GM21737 (cell line): ENCODE results near the gene FETUB.
"Not testable (repeated sequence)": the region's sequence is repeated elsewhere in the genome, so short reads cannot be mapped to it uniquely, and the experiment has no call there.

Experiments
- ATAC-seq: cut with Tn5 transposase; IDR thresholded peaks from one replicate; pipeline ENCODE4 v1.9.1; 2021; ENCODE audit warnings: mild to moderate bottlenecking, moderate library complexity; ENCODE audit not compliant: unreplicated experiment

FETUB gene

DNA sequence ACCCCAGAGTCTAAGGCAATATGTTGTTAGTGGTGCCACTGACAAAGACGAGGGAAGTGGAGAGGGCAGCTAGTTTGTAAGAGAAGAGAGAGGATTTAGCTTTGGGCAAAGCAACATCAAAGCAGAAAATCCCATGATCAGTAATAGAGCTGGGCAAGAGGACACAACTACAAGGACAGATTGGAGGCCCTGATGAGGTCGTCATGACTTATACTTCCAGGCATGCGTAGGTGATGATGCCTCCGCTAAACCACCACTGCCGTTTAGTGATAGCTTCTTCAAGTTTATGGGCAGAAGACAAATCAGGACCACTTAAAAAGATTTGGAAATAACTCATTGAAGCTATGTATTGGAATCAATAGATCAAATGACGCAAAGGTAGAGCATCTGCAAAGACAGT is 28.2 kb downstream of the FETUB start:
- no peak for ATAC-seq

DNA sequence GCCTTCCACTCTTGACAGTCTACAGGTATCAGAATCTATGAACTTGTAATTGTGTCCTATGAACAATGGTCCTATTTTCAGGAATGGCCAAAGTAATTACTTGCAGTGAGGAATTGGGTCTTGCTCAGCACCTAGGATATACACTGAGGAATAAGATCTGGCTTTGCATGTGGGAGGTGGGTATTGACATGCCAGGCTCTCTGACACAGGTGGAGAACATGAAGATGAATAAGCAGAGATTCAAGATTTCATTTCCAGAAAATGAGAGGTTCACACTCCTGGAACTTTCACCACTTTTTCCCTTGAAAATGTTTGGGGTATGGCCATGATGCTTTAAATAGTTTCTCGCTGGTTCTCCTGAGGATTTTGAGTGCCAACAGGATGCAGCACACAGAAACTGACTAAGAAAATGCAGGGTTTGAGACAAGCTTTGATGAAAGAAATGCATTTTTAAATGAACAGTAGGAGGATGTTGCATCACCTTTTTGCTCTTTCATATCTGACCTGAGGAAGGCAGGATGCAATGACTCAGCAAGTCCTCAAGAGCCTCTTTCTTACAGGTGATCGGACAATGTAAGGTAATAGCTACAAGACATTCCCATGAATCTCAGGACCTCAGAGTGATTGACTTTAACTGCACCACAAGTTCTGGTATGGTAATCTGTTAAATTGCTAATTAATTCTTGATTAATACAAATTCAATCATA is 29.3 kb downstream of the FETUB start:
- no peak for ATAC-seq

DNA sequence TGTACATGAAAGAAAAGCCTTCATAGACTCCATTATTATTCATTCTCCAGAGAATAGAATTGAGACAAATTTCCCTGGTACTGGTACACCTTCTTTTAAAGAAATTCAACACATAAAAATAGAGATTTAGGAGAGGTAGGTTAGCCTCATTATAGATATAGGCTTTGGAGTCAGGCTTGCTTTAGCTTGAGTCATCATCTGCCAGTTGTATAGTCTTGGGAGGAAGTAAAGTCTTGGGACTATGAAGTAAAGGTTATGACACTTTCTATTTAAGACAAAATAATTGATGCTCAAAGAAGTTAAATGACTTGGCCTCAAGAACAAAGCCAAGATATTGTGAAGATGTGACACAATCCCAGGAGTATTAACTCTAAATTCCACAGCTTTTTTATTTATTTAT is 30.0 kb downstream of the FETUB start:
- no peak for ATAC-seq

DNA sequence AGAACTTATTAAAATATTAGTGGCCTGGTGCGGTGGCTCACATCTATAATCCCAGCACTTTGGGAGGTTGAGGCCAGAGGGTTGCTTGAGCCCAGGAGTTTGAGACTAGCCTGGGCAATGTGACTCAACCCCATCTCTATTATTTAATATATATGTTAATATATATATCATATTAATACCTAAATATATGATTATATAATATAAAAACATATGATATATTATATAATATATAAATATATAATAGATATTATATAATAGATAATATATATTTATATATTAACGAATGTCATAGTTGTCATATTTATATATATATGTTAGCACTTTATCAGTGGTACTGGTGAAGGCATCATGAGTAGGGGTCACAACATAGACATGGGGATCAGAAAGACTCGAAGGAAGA is 30.9 kb downstream of the FETUB start:
- ATAC-seq, result no peak

DNA sequence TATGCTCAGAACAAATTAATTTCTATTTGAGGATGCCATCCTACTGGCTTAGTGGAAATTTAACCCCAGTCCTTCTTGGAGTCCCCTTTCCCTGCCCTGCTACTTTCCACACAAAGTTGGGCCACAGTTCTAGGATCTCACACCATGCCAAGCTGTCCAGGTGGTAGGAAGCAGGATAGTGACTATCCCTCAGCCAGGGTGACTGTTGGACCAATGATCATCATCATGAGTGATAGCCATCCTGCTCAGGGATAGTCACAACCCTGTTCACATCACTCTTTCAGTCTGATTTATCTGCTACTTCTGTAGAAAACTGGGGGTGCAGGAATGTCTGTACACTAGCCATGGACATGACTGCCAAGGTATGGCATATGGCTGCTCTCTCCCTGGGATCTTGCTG is 38.4 kb downstream of the FETUB start:
- no peak for ATAC-seq

DNA sequence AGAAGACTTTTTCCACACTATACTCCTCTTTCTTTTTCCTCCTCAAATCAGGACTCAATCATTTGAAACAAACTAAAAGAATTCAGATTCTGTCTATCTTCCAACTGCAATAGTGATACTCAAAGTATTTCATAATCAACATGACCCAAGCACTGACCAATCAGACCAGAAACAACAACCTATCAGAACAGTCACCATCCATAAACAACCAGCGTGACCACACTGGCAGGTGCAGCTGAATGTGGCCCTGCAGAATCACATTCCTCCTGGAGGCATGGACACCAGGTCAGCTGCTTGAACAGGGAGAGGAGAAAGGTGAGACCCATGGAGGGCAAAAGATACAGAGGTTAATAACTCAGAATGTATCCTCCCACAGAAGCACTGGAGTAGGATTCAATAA is 39.0 kb downstream of the FETUB start:
- ATAC-seq, result no peak

DNA sequence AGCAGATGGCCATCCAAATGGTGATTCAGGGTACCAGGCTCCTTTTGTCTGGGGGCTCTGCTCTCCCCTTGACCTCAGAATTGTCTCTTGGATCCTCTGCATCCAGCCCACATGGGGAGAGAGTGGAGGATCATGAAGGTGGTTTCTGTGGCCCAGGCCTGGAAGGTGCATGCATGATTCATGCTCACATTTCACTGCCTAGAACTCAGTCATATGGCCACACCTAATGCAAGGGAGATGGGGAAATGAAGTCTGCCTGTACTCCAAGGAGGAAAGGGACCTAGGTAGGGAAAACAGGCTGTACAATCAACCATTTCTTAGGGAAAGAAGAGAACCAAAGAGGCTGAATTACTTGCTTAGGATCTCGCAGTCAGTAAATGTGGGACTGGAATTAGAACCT is 40.7 kb downstream of the FETUB start:
- no peak for ATAC-seq

GRCh38 chr3:186682812-186683211 is 42.6 kb downstream of the FETUB start:
- ATAC-seq, result no peak

DNA sequence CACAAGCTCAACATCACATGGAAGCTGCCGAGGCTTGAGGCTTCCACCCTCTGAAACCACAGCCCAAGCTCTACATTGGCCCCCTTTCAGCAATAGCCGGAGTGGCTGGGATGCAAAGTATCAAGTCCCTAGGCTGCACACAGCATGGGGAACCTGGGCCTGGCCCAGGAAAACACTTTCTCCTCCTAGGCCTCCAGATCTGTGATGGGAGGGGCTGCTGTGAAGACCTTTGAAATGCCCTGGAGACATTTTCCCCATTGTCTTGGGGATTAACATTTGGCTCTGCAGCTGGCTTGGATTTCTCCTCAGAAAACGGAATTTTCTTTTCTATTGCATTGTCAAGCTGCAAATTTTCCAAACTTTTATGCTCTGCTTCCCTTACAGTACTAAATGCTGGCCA is 43.8 kb downstream of the FETUB start:
- ATAC-seq, result no peak

DNA sequence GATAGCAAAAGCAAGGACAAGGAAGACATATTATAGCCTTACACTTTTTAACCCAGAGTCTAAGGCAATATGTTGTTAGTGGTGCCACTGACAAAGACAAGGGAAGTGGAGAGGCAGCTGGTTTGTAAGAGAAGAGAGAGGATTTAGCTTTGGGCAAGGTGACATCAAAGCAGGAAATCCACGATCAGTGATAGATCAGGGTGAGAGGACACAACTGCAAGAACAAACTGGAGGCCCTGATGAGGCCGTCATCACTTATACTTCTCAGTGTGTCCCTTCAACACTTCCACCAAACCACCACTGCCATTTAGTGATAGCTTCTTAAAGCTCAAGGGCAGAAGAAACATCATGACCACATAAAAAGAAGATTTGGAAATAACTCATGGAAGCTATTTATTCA is 46.3 kb downstream of the FETUB start:
- ATAC-seq, result not testable (repeated sequence)

DNA sequence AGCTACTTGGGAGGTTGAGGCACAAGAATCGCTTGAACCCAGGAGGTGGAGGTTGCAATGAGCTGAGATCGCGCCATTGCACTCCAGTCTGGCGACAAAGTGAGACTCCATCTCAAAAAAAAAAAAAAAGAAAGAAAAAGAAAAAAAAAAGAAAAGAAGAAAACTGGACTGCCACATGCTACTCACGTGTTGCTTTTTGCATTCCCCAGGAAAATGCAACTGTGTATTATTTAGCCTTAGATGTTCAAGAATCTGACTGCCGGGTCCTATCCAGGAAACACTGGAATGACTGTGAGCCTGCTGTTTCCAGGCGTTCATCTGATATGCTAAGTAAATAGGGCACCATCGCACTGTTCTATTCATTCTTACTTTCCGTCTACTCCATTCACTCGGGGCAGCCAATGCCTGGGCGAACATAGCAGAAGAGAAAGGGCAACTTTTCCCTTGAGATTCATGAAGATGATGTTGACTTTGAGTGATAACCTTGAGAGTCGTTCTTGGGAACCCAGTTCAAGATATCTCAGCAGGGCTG is 47.0 kb downstream of the FETUB start:
- ATAC-seq, result no peak

DNA sequence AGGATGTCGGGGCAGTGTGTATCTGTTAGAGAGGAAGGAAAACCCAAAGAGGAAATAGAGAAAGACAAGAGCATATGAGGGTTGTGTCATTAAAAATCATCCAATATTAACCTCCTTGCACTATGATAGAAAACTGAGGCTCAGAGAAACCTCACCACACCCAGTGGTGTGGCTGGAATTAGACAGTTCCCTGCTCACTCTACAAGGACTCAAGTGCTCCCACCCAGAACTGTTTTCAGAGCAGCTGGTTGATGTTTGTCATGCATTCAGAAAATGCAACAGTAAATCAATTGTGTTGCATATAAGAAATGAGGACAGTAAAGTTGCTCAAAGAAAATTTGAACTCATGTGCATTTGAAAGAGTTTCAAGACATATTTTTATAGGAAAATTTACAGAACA is 50.1 kb downstream of the FETUB start:
- ATAC-seq, result not testable (repeated sequence)

DNA sequence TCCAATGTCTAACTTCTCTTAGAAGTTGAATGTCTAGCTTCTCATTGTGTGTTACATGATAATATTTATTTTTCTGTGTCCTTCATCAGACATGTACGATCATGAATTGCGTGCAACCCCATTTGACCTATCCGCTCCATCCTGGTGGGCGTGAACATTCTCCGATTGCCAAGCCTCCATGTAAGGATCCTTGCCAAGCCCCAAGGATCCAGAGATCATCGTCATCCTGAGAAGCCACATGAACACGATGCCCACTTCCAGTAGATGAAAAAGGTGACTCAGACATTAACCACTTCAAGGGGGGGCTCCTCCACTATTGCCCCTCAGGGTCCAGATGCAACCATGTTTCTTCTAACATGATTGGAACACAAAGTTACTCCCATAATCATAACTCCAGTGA is 51.5 kb downstream of the FETUB start:
- no peak for ATAC-seq

- ATAC-seq, result no peak
Observed at GRCh38 chr3:186693843-186694242, 53.6 kb downstream of the FETUB start.

GRCh38 chr3:186694288-186695032 is 54.3 kb downstream of the FETUB start:
- no peak for ATAC-seq

DNA sequence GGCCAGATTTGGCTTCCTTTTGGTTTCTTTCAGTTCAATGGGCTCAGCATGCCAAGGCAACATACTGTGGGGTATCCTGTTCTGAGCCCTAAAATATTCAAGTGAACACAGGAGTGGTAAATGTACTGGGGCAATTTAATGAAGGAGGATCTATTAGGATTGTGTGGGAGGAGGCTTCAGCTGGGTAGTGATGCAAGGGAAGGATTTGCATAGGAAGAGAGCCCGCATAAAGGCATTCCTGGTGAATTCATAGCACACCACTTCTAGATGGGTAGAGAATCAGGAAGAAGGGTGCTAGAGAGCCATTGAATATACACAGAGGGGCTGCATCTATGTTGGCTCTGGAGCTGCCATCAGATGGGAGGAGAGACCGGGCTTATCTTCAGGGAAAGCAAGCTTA is 56.3 kb downstream of the FETUB start:
- ATAC-seq, result no peak

DNA sequence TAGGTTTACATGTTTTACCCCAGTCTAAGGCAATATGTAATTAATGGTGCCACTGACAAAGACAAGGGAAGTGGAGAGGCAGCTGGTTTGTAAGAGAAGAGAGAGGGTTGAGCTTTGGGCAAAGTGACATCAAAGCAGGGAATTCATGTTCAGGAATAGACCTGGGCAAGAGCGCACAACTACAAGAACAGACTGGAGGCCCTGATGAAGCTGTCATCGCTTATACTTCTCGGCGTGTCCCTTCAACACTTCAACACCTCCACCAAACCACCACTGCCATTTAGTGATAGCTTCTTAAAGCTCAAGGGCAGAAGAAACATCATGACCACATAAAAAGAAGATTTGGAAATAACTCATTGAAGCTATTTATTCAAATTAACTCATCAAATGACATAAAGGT is 57.3 kb downstream of the FETUB start:
- no peak for ATAC-seq

- no peak for ATAC-seq
Observed at GRCh38 chr3:186700267-186700666, 60.1 kb downstream of the FETUB start.

DNA sequence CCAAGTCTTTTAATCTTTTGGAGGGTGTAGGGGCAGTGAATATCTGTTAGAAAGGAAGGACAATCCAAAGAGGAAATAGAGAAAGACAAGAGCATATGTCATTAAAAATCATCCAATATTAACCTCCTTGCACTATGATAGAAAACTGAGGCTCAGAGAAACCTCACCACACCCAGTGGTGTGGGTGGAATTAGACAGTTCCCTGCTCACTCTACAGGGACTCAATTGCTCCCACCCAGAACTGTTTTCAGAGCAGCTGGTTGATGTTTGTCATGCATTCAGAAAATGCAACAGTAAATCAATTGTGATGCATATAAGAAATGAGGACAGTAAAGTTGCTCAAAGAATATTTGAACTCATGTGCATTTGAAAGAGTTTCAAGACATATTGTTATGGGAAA is 62.3 kb downstream of the FETUB start:
- ATAC-seq, result not testable (repeated sequence)
